ENCODE results near the gene ZNF330.

The ZNF330 gene

GRCh38 chr4:141275834-141276233 is 55.1 kb downstream of the ZNF330 start:
- Histone ChIP-seq H3K4me3 (IDR thresholded peaks at IDR 0.05; ENCODE audit: insufficient read depth, low read depth, low read length) (no peak overlapping the region), H4K20me1 (ENCODE audit: insufficient read depth) (no peaks in the 10 kb centered on the region)
- TF ChIP-seq, protein P1, sequence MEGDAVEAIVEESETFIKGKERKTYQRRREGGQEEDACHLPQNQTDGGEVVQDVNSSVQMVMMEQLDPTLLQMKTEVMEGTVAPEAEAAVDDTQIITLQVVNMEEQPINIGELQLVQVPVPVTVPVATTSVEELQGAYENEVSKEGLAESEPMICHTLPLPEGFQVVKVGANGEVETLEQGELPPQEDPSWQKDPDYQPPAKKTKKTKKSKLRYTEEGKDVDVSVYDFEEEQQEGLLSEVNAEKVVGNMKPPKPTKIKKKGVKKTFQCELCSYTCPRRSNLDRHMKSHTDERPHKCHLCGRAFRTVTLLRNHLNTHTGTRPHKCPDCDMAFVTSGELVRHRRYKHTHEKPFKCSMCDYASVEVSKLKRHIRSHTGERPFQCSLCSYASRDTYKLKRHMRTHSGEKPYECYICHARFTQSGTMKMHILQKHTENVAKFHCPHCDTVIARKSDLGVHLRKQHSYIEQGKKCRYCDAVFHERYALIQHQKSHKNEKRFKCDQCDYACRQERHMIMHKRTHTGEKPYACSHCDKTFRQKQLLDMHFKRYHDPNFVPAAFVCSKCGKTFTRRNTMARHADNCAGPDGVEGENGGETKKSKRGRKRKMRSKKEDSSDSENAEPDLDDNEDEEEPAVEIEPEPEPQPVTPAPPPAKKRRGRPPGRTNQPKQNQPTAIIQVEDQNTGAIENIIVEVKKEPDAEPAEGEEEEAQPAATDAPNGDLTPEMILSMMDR (conservative IDR thresholded peaks at IDR 0.05; ENCODE audit: low read depth, low read length): no peak

DNA sequence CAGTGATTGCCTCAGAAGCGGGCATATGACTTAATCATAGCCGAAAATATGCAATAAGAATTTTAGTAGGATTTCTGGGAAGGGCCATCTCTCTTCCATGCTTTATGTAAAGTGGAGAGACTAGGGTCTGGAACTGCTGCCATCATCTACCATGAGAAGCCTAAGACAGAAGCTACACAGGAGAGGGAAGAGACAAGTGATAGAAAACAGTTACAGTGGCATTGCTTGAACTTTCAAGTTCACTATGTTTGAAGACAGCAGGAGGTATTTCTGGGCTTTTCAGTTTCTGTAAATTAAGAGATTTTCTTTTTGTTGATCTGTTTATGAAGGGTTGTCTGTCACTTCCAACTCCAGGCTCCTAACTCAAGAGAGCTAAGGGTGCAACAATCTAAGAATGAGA is 62.5 kb downstream of the ZNF330 start:
- Histone ChIP-seq H3K79me2 (ENCODE audit: insufficient read depth, low read depth) (no peaks in the 10 kb centered on the region), H4K20me1 (ENCODE audit: insufficient read depth) (no peaks in the 10 kb centered on the region), H2AFZ (ENCODE audit: low read depth) (no peak overlapping the region), H3K4me3 (IDR thresholded peaks at IDR 0.05; ENCODE audit: insufficient read depth, low read depth, low read length) (no peak overlapping the region), H3K27ac (no peak overlapping the region), H3K36me3 (ENCODE audit: insufficient read depth) (no peaks in the 10 kb centered on the region), H3K4me2 (no peak overlapping the region), H3K4me1 (ENCODE audit: low read depth, poor library complexity, severe bottlenecking) (no peaks in the 10 kb centered on the region), H3K27me3 (ENCODE audit: insufficient read depth, low read depth) (no peaks in the 10 kb centered on the region), H3K9ac (no peak overlapping the region)
- TF ChIP-seq, protein P1 (conservative IDR thresholded peaks at IDR 0.05; ENCODE audit: low read depth, low read length): no peak

More at GRCh38 chr4:141275834-141276233, 55.1 kb downstream of the ZNF330 start:
- H3K4me1 ChIP-seq (ENCODE audit: low read depth, poor library complexity, severe bottlenecking): no peaks in the 10 kb centered on the region
- no peaks in the 10 kb centered on the region for H3K36me3 ChIP-seq (ENCODE audit: insufficient read depth)
- no peak overlapping the region for H2AFZ ChIP-seq (ENCODE audit: low read depth)
- no peak overlapping the region for H3K9ac ChIP-seq
- no peak overlapping the region for H3K27ac ChIP-seq
- H3K27me3 ChIP-seq (ENCODE audit: insufficient read depth, low read depth): no peaks in the 10 kb centered on the region
- no peaks in the 10 kb centered on the region for H3K79me2 ChIP-seq (ENCODE audit: insufficient read depth, low read depth)
- H3K4me2 ChIP-seq: no peak overlapping the region

DNA sequence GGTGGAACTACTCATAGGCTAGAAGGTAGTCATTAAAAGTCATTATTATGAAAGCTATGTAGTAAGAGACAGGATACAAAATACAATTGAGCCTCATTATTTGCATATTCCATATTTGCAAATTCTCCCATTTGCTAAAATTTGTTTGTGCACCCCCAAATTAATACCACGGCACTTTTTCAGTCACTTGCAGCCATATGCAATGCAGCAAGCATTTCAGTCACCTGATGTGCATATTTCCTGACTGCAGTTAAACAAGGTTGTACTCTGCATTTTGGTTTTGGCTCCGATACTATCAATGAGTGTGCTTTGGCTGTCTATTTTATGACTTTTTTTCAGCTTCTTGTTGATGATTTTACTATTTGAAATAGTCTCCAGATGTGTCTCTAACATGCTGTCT is 62.9 kb downstream of the ZNF330 start:
- no peaks in the 10 kb centered on the region for H3K27me3 ChIP-seq (ENCODE audit: insufficient read depth, low read depth)
- TF ChIP-seq, protein P1 (conservative IDR thresholded peaks at IDR 0.05; ENCODE audit: low read depth, low read length): no peak

More for the DNA sequence above, 62.9 kb downstream of the ZNF330 start:
- no peak overlapping the region for H3K4me3 ChIP-seq (IDR thresholded peaks at IDR 0.05; ENCODE audit: insufficient read depth, low read depth, low read length)
- H4K20me1 ChIP-seq (ENCODE audit: insufficient read depth): no peaks in the 10 kb centered on the region
- no peak overlapping the region for H3K27ac ChIP-seq
- H3K36me3 ChIP-seq (ENCODE audit: insufficient read depth): no peaks in the 10 kb centered on the region
- H2AFZ ChIP-seq (ENCODE audit: low read depth): no peak overlapping the region
- H3K4me2 ChIP-seq: no peak overlapping the region
- no peaks in the 10 kb centered on the region for H3K4me1 ChIP-seq (ENCODE audit: low read depth, poor library complexity, severe bottlenecking)
- no peaks in the 10 kb centered on the region for H3K79me2 ChIP-seq (ENCODE audit: insufficient read depth, low read depth)
- no peak overlapping the region for H3K9ac ChIP-seq
